ENCODE results near the gene ZNF587.
"Not testable (repeated sequence)": the region's sequence is repeated elsewhere in the genome, so short reads cannot be mapped to it uniquely, and the experiment has no call there.

GRCh38 chr19:57873883-57874799 is 24.5 kb downstream of the ZNF587 start:
- not testable (repeated sequence) for TF ChIP-seq EZH2 (IDR thresholded peaks at IDR 0.05; ENCODE audit: low read depth, low read length, severe bottlenecking); CHD2 (IDR thresholded peaks at IDR 0.05; ENCODE audit: low read length)

Data from H1 (cell line).